Colon (tissue), 2 donors: Measurements from ENCODE around the gene NCOA1.
"Not testable (repeated sequence)": the region's sequence is repeated elsewhere in the genome, so short reads cannot be mapped to it uniquely, and the experiment has no call there.

Experiments
- FAIRE-seq: peaks from 2 replicates; lab custom pipeline; 2012; peaks lifted over from hg19 to GRCh38; lab: Jason Lieb, UNC
- donor health status: control.
- donor health status: control.

NCOA1 gene

DNA sequence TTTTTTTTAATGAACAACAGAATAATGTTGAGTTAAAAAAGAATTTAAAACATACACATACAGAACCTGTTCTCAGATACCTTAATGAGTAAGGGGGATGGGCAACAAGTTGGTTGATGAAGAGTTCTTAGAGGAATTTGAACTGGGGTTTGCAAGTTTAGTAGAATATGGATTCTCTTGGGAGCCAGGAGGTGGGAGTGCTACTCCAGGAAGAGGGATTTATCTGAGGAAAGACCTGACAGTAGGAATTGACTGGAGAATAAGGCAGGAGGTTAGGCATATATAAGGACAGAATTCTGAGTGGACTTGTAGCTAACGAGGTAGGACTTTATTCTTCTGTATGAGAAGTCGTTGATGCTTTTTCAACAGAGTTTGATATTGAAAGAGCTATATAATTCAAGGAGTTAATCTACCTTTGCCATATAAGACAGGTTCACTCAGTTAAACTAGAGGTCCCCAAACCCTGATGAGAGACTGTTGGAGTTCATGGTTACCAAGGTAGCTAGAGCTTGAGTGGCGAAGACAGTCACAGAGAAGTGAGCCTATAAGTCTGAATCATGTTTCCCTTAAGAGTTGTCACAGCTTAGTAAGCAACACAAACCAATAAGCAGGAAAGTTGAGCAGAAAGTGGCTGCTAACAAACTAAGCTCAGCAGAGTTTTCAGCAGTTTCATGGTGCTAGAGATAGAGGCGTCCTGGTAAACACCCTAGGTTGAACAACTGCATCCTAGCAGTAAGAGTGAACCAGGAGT, 88.2 kb downstream of the NCOA1 start:
- no peak for FAIRE-seq

DNA sequence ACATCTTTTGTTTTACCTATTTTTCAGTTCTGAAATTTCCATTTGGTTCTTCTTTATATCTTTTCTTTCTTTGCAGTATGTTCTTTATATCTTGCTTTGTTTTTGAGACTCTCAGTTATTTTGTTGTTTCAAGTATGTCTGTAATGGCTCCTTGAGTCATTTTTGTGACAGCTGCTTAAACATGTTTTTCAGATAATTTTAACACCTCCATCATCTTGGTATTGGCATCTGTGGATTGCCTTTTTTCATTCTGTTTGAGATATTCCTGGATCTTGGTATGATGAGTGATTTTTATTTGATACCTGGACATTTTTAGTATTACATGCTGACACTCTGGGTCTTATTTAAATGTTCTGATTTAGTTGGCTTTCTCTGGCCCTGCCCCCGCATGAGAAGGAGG, 89.5 kb downstream of the NCOA1 start:
- no peak for FAIRE-seq

DNA sequence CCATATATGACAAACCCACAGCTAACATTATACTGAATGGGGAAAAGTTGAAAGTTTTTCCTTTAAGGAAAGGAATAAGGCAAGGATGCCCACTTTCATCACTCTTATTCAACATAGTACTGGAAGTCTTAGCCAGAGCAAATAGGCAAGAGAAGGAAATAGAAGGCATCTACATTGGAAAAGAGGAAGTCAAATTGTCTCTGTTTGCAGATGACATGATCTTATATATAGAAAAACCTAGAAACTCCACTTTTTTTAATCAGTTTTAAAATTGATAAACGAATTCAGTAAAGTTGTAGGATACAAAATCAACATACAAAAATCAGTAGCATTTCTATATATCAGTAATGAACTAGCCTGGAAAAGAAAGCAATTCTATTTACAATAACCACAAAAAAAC, 90.9 kb downstream of the NCOA1 start:
- FAIRE-seq: not testable (repeated sequence)

DNA sequence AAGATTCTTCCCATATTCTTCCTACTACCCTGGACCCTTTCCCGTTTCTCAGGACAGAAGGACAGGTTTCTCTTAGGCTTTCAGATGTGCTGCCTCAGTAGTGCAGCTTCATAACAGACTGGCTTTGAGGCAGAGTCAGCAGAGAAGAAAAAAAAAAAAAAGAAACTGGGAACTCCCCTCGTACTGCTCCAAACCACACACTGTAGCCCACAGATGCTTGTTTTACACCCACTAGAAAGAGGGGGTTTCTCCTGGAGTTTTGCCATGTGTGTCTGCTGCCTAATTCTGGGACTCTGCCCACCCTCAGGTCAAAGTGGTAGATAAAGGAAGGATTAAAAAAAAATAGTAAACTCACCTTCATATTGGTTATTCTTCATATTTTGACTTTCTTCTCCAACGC, 95.9 kb downstream of the NCOA1 start:
- FAIRE-seq: no peak

DNA sequence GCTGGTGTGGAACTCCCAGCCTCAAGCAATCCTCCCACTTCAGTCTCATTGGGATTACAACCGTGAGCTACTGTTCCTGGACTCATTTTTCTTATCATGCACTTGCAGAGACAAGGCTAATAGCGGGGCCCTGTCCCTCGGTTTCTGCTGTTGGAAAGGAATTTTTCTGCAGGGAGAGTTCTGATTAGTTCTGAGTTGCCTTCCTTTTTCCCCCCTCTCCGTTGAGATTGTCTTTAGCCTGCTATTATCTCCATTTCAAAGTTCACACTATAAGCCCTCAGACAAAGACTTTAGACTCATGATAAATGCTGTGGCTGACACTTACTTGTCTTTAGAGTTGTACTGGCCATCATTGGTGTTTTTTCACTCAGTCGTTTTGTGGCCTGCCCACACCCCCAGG, 97.2 kb downstream of the NCOA1 start:
- FAIRE-seq: no peak

DNA sequence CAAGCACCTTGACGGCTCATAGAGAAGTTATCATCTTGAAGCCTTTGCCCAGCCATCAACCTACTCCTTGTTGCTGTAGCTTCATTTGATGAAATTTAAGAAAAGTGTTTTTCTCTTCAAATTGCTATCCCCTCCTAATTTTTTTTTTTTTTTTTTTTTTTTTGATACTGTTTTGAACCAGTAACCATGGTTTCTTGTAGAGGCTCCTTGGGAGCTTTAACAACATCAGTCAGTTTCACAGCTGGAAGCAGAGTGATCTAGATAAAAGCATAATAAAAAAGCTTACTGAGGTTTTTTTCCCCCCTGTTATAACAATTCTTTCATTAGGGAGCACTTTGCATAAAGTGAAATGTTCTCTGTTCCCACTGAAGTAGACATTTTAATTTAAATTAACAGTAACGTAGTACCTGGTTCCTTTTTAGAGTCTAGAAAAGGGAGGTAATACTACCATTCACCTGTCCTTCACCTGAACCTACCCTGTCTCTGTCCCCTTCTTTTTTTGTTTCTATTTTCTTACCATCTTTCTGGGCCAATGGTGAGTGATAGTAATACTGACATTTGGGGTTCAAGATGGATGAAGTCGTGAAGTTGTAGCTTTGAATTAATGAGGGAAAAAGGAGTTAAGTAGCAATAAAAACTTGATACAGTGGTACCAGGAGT, 101.5 kb downstream of the NCOA1 start:
- no peak for FAIRE-seq

DNA sequence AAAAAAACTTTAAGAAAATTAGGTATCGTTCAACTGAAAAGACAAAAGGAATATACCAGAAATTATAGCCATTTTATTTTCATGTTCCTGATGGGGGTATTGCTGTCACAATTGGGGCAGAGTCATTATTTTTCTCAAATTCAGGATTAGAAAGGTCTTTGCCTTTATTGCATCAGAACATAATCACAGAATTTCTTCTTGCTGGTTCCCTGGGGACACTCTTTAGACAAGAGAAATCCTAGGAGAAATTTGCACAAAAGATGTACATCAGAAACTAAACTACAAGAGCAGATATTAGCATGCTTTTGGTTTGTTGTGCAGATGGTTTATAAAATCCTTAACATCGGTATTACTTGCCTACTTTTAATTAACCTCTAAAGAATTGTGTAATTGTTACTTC, 103.2 kb downstream of the NCOA1 start:
- FAIRE-seq: no peak

DNA sequence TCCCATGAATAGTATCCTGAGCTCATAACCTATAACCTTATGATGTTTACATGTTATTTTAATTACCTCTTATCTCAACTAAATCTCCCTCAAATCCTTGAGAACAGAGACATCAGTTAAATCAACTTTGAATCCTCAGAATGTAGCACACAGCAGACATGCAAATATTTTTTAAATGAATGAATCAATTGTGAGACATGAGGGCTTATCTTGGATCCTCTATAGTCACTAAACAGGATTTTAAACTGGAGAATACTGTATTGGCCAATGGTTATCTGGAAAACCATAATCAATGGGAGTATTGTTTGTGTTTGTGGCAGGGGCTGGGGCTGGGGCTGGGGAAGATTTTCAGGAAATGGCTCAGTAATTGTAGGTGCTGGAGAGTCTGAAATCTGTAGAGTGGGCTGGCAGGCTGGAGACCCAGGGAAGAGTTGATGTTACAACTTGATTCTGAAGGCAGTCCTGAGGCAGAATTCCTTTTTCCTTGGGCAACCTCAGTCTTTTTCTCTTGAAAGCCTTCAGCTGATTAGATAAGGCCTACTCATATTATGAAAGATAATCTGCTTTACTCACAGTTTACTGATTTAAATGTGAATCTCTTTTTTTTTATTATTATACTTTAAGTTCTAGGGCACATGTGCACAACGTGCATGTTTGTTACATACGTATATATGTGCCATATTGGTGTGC, 106.3 kb downstream of the NCOA1 start:
- FAIRE-seq: no peak

DNA sequence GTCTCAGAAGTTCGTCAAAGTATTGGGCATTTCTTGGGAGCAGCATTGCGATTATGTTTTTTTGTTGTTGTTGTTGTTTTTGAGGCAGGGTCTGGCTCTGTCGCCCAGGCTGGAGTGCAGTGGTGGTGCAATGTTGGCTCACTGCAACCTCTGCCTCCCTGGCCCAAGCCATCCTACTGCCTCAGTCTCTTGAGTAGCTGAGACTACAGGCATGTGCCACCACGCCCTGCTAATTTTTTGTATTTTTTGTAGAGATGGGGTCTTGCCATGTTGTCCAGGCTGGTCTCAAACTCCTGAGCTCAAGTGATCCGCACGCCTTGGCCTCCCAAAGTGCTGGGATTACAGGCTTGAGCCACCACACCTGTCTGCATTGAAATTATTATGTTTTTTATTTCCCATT, 109.1 kb downstream of the NCOA1 start:
- FAIRE-seq: not testable (repeated sequence)

DNA sequence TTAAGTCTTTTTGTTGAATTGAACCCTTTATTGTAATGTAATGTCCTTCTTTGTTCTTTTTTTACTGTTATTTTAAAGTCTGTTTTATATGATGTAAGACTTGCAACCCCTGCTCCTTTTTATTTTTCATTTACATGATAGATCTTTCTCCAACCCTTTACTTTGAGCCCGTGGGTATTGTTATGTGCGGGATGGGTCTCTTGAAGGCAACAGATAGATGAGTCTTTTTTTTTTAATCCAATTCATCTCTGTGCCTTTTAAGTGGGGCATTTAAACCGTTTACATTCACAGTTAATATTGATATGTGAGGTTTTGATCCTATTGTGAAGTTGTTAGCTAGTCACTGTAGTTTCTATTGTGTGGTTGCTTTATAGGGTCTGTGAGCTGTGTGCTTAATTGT, 120.6 kb downstream of the NCOA1 start:
- FAIRE-seq: no peak

DNA sequence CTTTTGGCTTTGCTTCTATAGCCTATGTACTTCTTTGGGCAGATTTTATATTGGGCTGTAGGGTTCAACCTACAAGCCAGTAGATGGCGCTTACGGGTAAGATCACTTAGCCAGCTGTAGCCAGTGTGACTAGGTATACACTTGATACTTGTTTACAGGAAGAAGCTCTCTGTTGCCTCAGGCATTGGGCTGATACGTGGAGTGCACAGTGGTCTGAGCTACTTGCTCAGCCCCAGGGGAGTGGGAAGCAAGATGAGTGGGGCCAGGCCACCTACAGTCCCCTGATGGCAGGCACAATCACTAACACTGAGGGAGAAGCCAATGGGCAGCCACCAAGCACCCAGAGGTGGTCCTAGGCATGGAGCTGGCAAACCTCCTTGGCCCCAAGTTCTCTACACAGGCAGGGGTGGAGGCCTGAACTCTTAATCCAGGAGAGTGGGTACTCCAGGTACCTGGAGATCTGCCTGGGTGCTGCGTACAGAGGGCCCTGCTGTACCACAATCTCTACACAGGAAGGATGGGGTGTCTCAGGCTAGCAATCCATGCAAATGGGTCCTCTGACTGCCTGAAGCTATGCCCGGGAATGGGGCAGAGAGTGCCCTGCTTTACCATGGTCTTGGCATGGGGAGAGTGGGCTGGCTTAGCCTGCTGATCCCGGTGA, 122.2 kb downstream of the NCOA1 start:
- FAIRE-seq: no peak

DNA sequence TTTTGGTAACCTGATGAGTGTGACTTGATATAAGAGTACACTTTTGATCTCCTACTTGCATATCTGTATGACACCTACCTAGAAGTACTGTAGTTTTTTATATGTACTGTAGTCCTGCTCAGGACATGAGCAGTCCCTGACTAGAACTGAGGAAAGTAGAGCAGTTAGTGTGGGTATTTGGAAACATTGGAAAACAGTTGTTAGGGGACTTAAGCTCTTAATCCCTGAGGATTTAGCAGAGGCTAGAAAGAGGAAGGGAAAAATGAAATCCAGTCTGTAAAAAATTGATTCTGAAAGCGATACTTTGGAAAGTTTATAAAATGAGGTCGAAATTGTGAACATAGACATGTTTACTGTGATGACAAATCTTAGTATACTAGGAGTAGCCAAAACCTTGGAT, 125.6 kb downstream of the NCOA1 start:
- no peak for FAIRE-seq

DNA sequence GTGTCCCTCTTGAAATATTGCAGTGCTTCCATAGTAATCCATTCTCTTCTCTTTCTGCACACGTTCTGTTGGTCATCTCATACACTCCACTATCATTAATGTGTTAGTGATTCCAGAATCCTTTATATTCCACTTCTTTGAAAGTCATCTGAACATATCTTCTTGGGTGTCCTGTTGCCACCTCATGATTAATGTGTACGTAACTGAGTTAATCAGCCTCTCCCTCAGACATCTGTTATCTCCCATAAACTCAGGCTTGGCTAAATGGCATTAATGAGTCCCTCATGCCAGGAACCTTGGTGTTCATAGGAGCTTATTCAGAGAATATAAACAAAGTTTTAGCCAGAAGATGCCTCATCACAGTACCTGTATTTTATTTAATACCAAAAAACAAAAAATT, 126.4 kb downstream of the NCOA1 start:
- FAIRE-seq: no peak

DNA sequence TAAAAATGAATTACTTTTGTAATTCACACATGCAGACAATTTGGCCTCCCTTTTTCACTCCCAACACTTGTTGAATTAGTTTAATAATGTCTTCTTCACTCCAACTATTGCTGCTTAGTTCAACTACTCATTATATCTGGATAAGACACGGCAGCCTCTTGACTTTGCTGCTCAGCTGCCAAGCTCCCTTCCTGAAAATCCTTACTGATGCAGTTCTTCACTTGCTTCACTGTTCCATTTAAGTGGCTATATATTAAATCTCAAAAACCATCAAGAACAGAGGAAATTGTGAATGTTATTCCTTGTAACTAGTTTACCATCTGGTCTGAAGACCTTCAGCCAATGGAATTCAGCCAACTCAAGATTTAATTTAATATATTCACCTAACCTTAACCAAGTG, 127.1 kb downstream of the NCOA1 start:
- FAIRE-seq: no peak

DNA sequence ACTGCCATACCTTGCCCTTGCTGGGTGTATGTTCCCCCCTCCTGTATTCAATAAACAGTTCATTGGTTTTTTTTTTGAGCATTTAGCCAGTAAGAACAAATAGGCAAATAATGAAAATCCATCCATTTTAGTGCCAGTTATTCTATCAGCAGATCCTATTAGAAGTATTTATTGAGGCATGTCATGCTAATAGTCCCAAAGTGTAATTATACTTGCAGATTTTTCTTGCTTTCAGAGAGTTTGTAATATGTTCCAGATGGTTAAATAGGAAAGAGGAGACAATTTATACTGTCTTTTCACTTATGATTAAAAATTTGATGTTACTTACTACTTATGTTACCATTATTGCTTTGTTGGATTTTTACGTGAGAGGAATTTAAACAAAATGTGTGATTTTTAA, 127.6 kb downstream of the NCOA1 start:
- FAIRE-seq: no peak

DNA sequence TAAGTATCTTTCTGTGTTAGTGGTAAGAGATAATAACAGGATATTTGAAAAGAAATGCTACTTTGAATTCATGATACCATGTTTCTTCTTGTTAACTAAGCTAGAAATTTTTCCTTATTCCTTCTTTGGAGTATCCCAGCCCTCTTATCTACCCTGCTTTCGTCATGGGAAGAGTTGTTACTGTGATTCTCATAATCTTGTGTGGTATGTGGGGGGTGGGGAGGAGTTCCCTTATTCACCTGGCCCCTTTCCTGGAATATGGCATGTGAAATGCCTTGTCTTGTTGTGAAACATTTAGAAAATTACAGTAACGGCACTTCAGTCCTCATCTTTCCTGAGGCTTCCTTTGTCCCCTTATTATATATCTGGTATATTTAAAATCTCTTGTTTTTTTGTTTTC, 129.9 kb downstream of the NCOA1 start:
- no peak for FAIRE-seq

DNA sequence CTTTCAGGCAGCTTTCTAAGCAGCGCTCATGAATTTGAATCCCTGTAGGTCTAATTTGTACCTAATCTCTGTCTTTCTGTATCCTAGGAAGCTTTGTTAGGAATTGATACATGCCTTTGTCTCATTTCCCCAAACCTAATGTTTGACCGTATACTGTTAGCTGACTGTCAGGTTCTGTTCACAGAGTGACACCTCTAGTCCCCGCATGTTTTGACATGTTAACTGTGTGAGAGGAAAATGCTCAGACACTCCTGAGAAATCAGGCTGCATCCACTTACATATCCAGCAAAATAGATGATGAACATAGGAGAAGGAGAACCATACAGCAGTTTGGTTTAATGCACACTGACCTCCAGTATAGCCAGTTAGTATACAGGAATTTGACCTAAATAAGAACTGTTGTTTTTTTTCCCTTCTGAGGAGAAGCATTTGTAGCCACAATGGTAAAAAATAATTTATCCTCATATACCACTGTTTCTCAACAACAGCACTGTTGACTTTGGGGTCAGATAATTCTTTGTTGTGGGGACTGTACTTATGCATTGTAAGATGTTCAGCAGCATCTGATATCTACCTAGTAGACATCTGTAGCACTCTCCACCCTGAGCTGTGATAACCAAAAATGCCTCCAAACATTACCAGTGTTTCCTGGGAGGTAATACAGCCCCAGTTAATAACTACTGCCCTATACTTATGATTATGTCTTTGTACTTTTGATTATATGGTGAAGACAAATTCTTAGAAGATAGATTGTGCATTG, 130.9 kb downstream of the NCOA1 start:
- no peak for FAIRE-seq

DNA sequence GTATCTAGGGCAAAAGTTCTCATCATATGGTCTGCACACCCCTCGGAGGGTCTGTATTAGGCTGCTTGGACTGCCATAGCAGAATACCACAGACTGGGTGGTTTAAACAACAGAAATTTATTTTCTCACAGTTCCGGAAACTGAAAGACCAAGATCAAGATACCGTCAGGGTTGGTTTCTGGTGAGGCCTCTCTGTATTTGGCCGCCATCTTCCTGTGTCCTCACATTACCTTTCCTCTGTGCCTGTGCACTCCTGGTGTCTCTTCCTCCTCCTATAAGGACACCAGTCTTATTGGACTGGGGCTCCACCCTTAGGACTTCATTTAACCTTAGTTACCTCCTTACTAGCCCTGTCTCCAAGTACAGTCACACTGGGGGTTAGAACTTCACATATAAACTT, 132.5 kb downstream of the NCOA1 start:
- FAIRE-seq: no peak

DNA sequence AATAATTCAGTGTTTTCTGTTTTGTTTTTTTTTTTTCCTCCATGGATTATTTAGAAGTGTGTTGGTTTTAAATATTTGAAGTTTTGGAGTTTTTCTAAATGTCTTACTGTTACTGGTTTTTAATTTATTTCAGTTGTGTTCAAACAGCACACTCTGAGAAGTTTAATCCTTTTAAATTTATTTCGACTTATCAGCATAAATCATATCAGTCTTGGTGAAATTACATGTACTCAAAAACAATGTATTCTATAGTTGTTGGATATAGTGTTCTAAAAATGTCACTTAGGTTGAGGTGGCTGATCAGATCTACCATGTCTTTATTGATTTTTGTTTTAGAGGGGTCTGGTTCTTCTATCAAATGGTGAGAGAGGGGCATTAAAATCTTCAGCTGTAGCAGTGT, 134.7 kb downstream of the NCOA1 start:
- FAIRE-seq: no peak

DNA sequence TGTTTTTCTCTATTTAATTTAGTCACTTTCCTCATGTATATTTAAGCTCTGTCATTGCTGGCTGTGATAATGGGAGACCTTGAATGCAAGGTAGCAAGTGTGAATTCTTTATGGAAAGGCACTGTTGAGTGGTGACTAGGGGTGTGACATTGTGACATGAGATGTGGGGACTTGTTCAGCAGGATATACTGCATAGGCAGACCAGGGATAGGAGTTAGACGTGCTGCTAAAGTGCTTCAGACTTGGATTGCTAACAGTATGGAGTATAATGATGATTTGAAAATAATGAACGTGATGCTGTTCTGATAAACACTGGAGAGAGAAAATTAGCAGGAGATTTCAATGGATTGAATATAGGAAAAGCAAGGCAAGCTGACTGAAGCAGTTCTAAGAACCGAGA, 135.1 kb downstream of the NCOA1 start:
- FAIRE-seq: no peak

DNA sequence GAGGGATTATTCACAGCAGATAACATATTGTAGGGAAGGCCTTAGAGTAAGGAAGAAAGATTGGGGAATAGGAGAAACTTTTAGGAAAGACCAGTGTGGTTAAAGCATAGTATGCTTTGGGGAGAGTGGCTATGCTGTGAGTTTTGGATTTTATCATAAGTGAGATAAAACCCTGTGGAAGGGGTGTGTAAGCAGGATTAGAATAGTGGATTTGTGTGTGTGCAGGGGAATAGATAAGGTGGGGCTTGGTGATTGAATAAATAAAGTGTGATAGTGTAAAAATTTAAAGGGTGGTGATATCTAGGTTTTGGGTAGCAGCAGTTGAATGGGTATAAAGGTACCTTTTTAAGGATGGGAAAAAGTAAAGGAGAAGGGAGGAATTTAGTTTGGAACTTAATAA, 137.7 kb downstream of the NCOA1 start:
- FAIRE-seq: no peak

DNA sequence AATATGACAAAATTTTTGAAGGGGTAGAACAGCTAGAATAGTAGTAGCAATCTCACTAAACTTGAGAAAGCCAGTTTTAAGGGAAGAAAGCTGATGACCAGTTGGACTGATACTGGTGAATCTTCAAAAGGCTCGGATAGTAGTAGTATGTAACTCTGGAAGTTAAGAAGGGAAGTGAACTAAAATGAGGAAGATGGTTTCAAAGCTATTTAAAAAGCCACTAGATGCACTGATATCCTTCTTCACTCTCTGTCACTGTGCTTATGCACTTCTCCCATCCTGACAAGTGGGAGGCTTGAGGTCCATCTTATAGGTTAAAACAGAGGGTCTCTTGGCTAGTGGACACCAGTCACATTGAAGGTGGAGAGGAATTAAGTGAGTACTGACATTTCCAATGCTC, 141.1 kb downstream of the NCOA1 start:
- no peak for FAIRE-seq
